Measurements from ENCODE around the gene PRSS56.

PRSS56 gene

DNA sequence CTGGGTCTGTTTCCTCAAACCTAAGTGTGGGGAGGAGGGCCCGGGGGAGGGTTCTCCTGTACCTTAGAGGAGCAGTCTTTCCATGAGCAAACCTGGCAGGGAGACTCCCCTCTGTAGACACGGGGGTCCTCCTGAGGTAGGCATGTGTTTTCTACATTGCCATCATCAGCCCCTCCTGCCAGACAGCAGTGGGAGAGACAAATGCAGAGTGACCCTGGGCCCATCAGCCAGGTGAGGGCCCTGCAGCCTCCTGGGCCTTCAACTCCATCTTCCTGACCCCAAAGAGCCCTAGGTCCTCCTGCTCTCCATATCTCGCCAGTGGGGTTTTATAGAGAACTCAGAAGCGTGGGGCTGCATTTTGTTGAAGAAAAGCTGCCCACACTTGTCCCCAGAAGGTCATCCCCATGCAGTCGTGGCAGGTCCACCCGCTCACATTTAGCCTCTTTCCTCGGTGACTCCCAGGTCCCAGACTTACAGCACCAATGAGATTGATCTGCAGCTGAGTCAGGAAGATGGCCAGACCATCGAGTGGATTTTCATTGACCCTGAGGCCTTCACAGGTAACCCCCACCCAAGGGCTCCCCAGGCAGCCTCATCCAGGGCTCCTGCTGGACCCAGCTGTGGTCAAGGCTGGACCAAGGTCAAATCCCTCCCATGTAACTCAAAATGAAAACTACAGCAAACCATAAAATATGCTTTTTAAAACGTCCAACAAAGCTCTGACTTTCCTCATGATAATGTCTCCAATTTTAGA is 21.9 kb downstream of the PRSS56 start:
- H3K4me3 ChIP-seq (ENCODE audit: control insufficient read depth, low read depth, low read length): no peak overlapping the region
- no peak for TF ChIP-seq CTCF (conservative IDR thresholded peaks at IDR 0.05; ENCODE audit: control insufficient read depth, insufficient read depth, low read depth, low read length)
- no peak for DNase-seq (ENCODE audit: low read depth)

DNA sequence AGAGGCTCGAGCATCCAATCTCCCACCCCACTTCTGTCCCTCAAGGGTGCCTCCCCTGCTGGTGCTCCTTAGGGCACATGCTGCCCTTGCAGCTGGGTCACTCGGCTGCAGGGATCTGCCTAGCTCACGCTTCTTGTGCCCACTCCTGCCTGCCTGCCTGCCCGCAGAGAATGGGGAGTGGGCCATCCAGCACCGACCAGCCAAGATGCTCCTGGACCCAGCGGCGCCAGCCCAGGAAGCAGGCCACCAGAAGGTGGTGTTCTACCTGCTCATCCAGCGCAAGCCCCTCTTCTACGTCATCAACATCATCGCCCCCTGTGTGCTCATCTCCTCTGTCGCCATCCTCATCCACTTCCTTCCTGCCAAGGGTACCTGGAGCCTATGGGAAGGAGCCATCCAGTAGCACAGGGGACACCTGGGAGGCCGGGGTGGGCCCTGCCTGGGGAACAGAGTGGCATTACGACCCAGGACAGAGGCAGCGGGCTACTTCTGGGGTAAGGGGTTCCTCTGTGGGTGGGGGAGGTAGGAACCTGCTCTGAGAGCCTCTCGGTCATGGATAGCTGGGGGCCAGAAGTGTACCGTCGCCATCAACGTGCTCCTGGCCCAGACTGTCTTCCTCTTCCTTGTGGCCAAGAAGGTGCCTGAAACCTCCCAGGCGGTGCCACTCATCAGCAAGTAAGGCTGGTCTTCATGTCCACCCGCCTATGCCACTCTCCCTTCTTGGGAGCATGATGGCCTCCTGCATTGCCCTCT is 22.7 kb downstream of the PRSS56 start:
- TF ChIP-seq CTCF (conservative IDR thresholded peaks at IDR 0.05; ENCODE audit: control insufficient read depth, insufficient read depth, low read depth, low read length): no peak
- DNase-seq (ENCODE audit: low read depth): no peak
- H3K4me3 ChIP-seq (ENCODE audit: control insufficient read depth, low read depth, low read length): no peak overlapping the region

- no peak for DNase-seq (ENCODE audit: low read depth)
- no peak for TF ChIP-seq CTCF (conservative IDR thresholded peaks at IDR 0.05; ENCODE audit: control insufficient read depth, insufficient read depth, low read depth, low read length)
- no peak overlapping the region for H3K4me3 ChIP-seq (ENCODE audit: control insufficient read depth, low read depth, low read length)
These were observed 23.3 kb downstream of the PRSS56 start for GRCh38 chr2:232543491-232543890.

- H3K4me3 ChIP-seq (ENCODE audit: control insufficient read depth, low read depth, low read length): no peak overlapping the region
- DNase-seq (ENCODE audit: low read depth): no peak
- TF ChIP-seq CTCF (conservative IDR thresholded peaks at IDR 0.05; ENCODE audit: control insufficient read depth, insufficient read depth, low read depth, low read length): no peak
These were observed 23.9 kb downstream of the PRSS56 start for GRCh38 chr2:232543928-232544631.

DNA sequence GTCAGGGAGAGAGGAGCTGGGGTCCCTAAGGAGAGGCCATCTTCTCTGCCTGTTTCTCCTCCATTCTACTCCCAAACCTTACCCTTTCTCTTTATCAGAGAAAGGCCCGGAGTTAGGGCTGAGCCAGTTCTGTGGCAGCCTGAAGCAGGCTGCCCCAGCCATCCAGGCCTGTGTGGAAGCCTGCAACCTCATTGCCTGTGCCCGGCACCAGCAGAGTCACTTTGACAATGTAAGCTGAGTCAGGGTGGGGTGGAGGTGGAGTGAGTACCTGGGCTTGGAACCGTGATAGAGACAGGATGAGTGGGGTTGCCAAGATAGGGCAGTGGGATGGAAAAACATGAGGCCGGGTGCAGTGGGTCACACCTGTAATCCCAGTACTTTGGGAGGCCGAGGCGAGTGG is 24.5 kb downstream of the PRSS56 start:
- H3K4me3 ChIP-seq (ENCODE audit: control insufficient read depth, low read depth, low read length): no peak overlapping the region
- DNase-seq (ENCODE audit: low read depth): no peak
- no peak for TF ChIP-seq CTCF (conservative IDR thresholded peaks at IDR 0.05; ENCODE audit: control insufficient read depth, insufficient read depth, low read depth, low read length)

- TF ChIP-seq CTCF (conservative IDR thresholded peaks at IDR 0.05; ENCODE audit: control insufficient read depth, insufficient read depth, low read depth, low read length): no peak
- no peak overlapping the region for H3K4me3 ChIP-seq (ENCODE audit: control insufficient read depth, low read depth, low read length)
- no peak for DNase-seq (ENCODE audit: low read depth)
These were observed 25.6 kb downstream of the PRSS56 start for GRCh38 chr2:232545511-232546375.
